ENCODE measurements around the gene FAM228A. TPM values are rescaled to one million over a fixed set of nuclear protein-coding genes. Genes with fewer than 3 reads are reported as not detected.
A peak's percentile ranks its signal among the peaks of the same experiment; 100 is the strongest.

The FAM228A gene
- total RNA-seq, 1 donor from 2014 or later: not detected

DNA sequence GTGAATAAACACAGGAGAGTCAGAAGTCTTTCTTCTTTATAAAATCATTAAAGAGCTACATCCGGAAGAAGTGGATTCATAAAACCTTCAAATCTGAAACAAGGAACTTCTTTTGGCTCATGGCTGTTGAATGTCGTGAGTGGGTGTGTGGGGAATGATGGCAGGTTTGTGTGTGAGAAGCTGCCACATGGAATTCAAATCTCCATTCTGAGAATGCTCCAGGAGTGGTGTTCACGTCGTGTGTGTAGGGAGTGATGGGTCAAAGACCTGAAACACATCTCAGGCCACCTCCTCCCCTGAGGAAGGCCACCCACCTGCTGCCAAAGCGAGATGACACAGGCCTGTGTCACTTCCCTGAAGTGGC is 28.9 kb downstream of the FAM228A start:
- intact Hi-C loops (cut with micrococcal nuclease): no loop called here
- no peak overlapping the region for H3K27ac Mint-ChIP-seq
- no peaks in the 10 kb centered on the region for H3K9me3 Mint-ChIP-seq
- peaks cover 22% of the 10 kb centered on the region for H3K36me3 Mint-ChIP-seq (ENCODE audit: low read depth)
- H3K4me1 Mint-ChIP-seq: no peaks in the 10 kb centered on the region
- no peak overlapping the region for H3K4me3 Mint-ChIP-seq
- no peaks in the 10 kb centered on the region for H3K27me3 Mint-ChIP-seq
- no peak for DNase-seq

- Mint-ChIP-seq H3K4me3 (no peak overlapping the region), H3K27me3 (no peaks in the 10 kb centered on the region), H3K9me3 (no peaks in the 10 kb centered on the region), H3K27ac (no peak overlapping the region), H3K4me1 (no peaks in the 10 kb centered on the region), H3K36me3 (ENCODE audit: low read depth) (peaks cover 29% of the 10 kb centered on the region)
- intact Hi-C loops (cut with micrococcal nuclease): no loop called here
- DNase-seq: peak; percentile 51
Measured at GRCh38 chr2:24204505-24204904, 29.7 kb downstream of the FAM228A start.

- no peak overlapping the region for H3K4me3 Mint-ChIP-seq
- intact Hi-C loops (cut with micrococcal nuclease): no loop called here
Measured at GRCh38 chr2:24205131-24205530, 30.3 kb downstream of the FAM228A start.

GRCh38 chr2:24206242-24206641 is 31.4 kb downstream of the FAM228A start:
- intact Hi-C loops (cut with micrococcal nuclease): no loop called here
- no peaks in the 10 kb centered on the region for H3K4me1 Mint-ChIP-seq
- no peak overlapping the region for H3K27ac Mint-ChIP-seq
- H3K4me3 Mint-ChIP-seq: no peak overlapping the region
- no peaks in the 10 kb centered on the region for H3K27me3 Mint-ChIP-seq
- no peaks in the 10 kb centered on the region for H3K9me3 Mint-ChIP-seq
- DNase-seq: no peak
- H3K36me3 Mint-ChIP-seq (ENCODE audit: low read depth): peaks cover 37% of the 10 kb centered on the region

More at GRCh38 chr2:24205131-24205530, 30.3 kb downstream of the FAM228A start:
- H3K9me3 Mint-ChIP-seq: no peaks in the 10 kb centered on the region
- DNase-seq: no peak
- H3K36me3 Mint-ChIP-seq (ENCODE audit: low read depth): peaks cover 34% of the 10 kb centered on the region
- no peaks in the 10 kb centered on the region for H3K4me1 Mint-ChIP-seq
- H3K27ac Mint-ChIP-seq: no peak overlapping the region
- no peaks in the 10 kb centered on the region for H3K27me3 Mint-ChIP-seq

DNA sequence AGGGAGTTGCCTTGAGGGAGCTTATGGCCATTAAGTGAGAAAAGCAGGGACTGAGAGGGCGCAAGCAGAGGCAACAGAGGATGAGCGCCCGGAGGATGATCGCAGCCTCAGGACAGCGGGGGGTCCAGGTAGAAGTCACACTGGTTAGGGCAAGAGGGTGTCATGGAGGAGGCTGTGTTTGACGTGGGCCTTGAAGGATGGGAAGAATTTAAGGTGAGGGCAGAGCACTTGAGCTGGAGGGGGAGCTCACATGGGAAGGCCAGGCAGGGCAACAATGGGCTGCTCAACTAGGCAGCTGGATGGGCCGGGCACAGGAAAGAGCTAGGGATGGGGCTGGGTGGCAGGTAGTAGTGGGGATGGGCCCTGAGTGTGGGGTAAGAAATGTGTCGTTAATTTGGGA is 31.9 kb downstream of the FAM228A start:
- Mint-ChIP-seq H3K4me1 (no peaks in the 10 kb centered on the region), H3K4me3 (no peak overlapping the region), H3K36me3 (ENCODE audit: low read depth) (peaks cover 39% of the 10 kb centered on the region), H3K9me3 (no peaks in the 10 kb centered on the region), H3K27me3 (no peaks in the 10 kb centered on the region), H3K27ac (peak overlapping the region; percentile 13)
- DNase-seq: no peak
- intact Hi-C loops (cut with micrococcal nuclease): no loop called here

DNA sequence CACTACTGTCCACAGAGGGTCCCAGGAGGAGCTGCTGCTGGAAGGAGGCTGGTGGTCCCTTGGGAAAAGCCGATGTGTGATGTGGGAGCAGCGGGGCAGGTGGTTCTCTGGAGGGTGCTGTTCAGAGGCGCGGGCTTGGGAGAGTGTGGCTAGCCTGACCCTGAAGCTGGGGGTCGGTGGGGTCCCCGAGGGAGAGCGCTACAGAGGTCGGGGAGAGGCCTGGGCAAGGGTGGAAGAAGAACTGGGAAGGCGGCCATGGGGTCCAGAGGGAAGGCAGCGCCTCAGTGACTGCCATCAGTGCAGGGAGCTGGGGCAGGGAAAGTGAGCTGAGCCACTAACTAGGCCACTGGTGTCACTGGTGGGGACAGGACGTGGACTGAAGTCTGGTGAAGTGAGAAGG is 32.5 kb downstream of the FAM228A start:
- Mint-ChIP-seq H3K4me3 (no peak overlapping the region), H3K27ac (no peak overlapping the region), H3K9me3 (no peaks in the 10 kb centered on the region), H3K4me1 (no peaks in the 10 kb centered on the region), H3K36me3 (ENCODE audit: low read depth) (peaks cover 43% of the 10 kb centered on the region), H3K27me3 (no peaks in the 10 kb centered on the region)
- intact Hi-C loops (cut with micrococcal nuclease): no loop called here
- peak; percentile 50 for DNase-seq

DNA sequence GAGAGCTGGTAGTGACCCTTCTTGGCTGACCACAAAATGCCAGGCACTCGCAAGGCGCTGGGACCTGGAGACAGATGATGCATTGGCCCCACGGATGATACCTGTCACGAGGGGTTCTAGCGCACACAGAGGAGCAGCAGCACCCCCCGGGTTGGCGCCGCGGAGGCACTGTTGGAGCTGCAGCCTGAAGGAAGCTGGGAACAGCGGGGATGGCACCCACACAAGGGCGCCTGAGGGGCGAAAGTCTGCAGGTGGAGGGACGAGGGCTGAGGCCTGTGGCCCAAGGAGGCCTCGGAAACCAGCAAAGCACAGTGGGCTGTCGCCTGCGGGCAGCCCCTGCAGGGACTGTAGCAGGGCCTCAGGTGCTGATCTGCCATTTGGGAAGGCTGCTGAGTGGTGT is 33.6 kb downstream of the FAM228A start:
- Mint-ChIP-seq H3K36me3 (ENCODE audit: low read depth) (peaks cover 47% of the 10 kb centered on the region), H3K27me3 (no peaks in the 10 kb centered on the region)
- intact Hi-C loops (cut with micrococcal nuclease): no loop called here

DNA sequence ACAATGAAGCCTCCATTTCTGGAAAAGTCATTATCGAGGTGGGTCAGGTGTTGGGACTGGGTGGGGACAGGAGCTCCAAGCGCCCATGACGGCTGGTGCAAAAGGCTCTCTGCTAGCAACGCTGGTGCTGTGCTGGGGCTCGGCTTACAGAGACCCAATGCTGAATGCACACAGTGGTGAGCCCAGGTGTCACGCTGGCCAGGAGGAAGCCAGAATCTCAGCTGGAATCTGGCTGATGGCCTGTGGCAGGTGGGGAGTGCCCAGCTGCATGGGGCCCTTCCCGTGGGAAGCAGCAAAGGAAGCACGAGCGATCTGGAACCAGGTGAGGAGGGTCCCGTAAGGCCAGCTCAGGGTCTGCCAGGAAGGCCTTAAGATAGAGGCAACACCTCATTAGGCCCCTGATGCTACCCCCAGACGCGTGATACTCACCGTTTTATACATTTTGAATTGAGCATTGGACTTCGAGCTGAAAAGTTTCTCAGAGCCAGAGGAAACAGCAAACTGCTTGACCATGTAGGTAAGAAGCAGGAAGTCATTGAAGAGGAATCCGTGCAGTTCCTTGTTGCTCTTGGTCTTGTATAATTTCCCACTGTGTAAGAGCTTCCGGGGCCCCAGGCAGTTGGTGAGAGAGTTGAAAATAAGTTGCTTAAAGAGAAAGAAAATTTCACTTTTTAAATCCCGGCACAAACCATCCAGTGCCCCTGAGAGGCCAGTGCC is 34.7 kb downstream of the FAM228A start:
- Mint-ChIP-seq H3K4me1 (no peaks in the 10 kb centered on the region), H3K36me3 (ENCODE audit: low read depth) (peaks cover 37% of the 10 kb centered on the region), H3K4me3 (no peak overlapping the region), H3K27me3 (no peaks in the 10 kb centered on the region), H3K9me3 (no peaks in the 10 kb centered on the region), H3K27ac (no peak overlapping the region)
- DNase-seq: peak; percentile 51
- intact Hi-C loops (cut with micrococcal nuclease): no loop called here

More for the DNA sequence above, 33.6 kb downstream of the FAM228A start:
- Mint-ChIP-seq H3K9me3 (no peaks in the 10 kb centered on the region), H3K4me1 (no peaks in the 10 kb centered on the region), H3K4me3 (no peak overlapping the region), H3K27ac (no peak overlapping the region)
- DNase-seq: no peak

GRCh38 chr2:24210106-24210455 is 35.2 kb downstream of the FAM228A start:
- Mint-ChIP-seq H3K36me3 (ENCODE audit: low read depth) (peaks cover 37% of the 10 kb centered on the region), H3K4me3 (no peak overlapping the region), H3K27ac (no peak overlapping the region), H3K27me3 (no peaks in the 10 kb centered on the region), H3K9me3 (no peaks in the 10 kb centered on the region), H3K4me1 (peaks cover 2% of the 10 kb centered on the region)
- intact Hi-C loops (cut with micrococcal nuclease): no loop called here
- DNase-seq: peak; percentile 42

GRCh38 chr2:24210723-24211122 is 35.9 kb downstream of the FAM228A start:
- peaks cover 37% of the 10 kb centered on the region for H3K36me3 Mint-ChIP-seq (ENCODE audit: low read depth)
- no peaks in the 10 kb centered on the region for H3K27me3 Mint-ChIP-seq
- no peak overlapping the region for H3K4me3 Mint-ChIP-seq
- peaks cover 3% of the 10 kb centered on the region for H3K4me1 Mint-ChIP-seq
- intact Hi-C loops (cut with micrococcal nuclease): no loop called here
- no peaks in the 10 kb centered on the region for H3K9me3 Mint-ChIP-seq
- DNase-seq: no peak
- no peak overlapping the region for H3K27ac Mint-ChIP-seq

DNA sequence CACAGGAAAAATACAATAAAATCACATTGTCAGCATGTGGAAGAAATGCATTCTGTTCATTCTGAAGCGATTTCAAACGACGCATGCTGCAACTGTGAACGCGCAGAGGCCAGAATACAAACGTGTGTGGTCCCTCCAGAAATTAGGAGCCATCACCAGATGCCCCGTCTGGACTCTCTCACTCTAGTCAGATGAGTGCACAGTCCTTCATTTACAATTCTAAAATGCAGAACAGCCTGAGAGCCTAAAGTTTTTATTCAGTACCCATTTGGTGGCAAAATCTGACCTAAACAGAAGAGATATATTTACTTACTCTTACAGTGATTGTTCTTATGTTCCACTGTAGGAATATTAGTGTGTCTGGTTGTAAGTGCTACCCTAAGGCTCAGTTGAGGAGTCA is 36.6 kb downstream of the FAM228A start:
- H3K4me3 Mint-ChIP-seq: no peak overlapping the region
- H3K4me1 Mint-ChIP-seq: peaks cover 3% of the 10 kb centered on the region
- H3K9me3 Mint-ChIP-seq: no peaks in the 10 kb centered on the region
- no peaks in the 10 kb centered on the region for H3K27me3 Mint-ChIP-seq
- H3K27ac Mint-ChIP-seq: no peak overlapping the region
- peaks cover 42% of the 10 kb centered on the region for H3K36me3 Mint-ChIP-seq (ENCODE audit: low read depth)
- intact Hi-C loops (cut with micrococcal nuclease): no loop called here
- DNase-seq: no peak

- no peak for DNase-seq
- H3K4me1 Mint-ChIP-seq: peaks cover 3% of the 10 kb centered on the region
Measured at GRCh38 chr2:24214880-24215279, 40.0 kb downstream of the FAM228A start.

GRCh38 chr2:24220554-24221291 is 45.9 kb downstream of the FAM228A start:
- DNase-seq: peak; percentile 49
- Mint-ChIP-seq H3K9me3 (no peaks in the 10 kb centered on the region), H3K4me3 (no peak overlapping the region), H3K36me3 (ENCODE audit: low read depth) (peaks cover 14% of the 10 kb centered on the region), H3K27ac (no peak overlapping the region), H3K4me1 (no peaks in the 10 kb centered on the region), H3K27me3 (no peaks in the 10 kb centered on the region)
- intact Hi-C loops (cut with micrococcal nuclease): no loop called here

More at GRCh38 chr2:24214880-24215279, 40.0 kb downstream of the FAM228A start:
- H3K36me3 Mint-ChIP-seq (ENCODE audit: low read depth): peaks cover 26% of the 10 kb centered on the region
- H3K27ac Mint-ChIP-seq: no peak overlapping the region
- intact Hi-C loops (cut with micrococcal nuclease): no loop called here
- no peaks in the 10 kb centered on the region for H3K27me3 Mint-ChIP-seq
- H3K4me3 Mint-ChIP-seq: no peak overlapping the region
- no peaks in the 10 kb centered on the region for H3K9me3 Mint-ChIP-seq

GRCh38 chr2:24221343-24222050 is 46.6 kb downstream of the FAM228A start:
- H3K36me3 Mint-ChIP-seq (ENCODE audit: low read depth): peaks cover 8% of the 10 kb centered on the region
- intact Hi-C loops (cut with micrococcal nuclease): no loop called here

More at GRCh38 chr2:24221343-24222050, 46.6 kb downstream of the FAM228A start:
- no peaks in the 10 kb centered on the region for H3K27me3 Mint-ChIP-seq
- no peaks in the 10 kb centered on the region for H3K4me1 Mint-ChIP-seq
- DNase-seq: no peak
- no peak overlapping the region for H3K4me3 Mint-ChIP-seq
- H3K9me3 Mint-ChIP-seq: no peaks in the 10 kb centered on the region
- H3K27ac Mint-ChIP-seq: no peak overlapping the region
